GM19467 (cell line): ENCODE data around the gene RCOR3.
"Not testable (repeated sequence)": the region's sequence is repeated elsewhere in the genome, so short reads cannot be mapped to it uniquely, and the experiment has no call there.

ENCODE experiments used
- ATAC-seq: cut with Tn5 transposase; IDR thresholded peaks from one replicate; pipeline ENCODE4 v1.9.1; 2021; ENCODE audit warnings: mild to moderate bottlenecking, moderate library complexity; ENCODE audit not compliant: unreplicated experiment

RCOR3 gene

DNA sequence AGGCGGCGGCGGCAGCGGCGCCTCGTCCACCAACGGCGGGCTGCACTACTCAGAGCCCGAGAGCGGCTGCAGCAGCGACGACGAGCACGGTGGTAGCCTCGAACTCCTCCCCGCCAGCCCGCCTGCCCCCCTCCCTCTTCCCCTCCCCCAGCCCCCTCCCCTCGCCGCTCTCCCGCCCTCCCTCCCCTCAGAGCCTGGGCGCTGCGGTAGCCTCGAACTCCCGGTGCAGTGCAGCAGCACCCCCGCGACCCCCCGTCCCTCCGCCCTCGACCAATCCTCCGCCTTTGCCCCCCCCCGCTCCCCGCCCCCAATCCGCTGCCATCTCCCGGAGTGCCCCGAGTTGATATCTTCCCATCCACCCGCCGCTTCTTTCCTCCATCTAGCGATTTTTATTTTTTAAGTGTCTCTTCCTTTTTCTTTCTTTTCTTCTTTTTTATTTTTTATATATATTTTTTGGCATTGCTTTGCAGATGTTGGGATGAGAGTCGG, 516 bp downstream of the RCOR3 start:
- ATAC-seq: peak; percentile 1

- peak; percentile 32 for ATAC-seq
Measured at GRCh38 chr1:211260141-211261107, 1.3 kb downstream of the RCOR3 start.

DNA sequence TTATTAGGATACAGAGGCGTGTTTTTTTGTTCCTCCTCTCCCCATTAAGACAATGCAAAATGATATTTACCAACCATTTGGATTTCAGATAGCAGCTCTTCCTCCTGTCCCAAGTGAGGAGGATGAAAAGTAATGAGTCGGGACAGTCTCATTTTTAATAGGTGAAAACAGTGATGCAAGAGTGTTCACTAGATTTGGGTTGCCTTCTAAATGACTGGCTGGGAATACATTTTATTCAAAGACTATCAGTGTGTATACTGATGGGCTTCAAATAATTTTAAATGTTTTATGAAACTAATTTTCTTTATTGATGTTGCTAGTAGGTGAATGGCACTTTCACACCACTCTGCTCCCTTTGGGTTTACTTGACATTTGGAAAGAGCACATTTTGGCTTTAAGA, 2.1 kb downstream of the RCOR3 start:
- no peak for ATAC-seq

DNA sequence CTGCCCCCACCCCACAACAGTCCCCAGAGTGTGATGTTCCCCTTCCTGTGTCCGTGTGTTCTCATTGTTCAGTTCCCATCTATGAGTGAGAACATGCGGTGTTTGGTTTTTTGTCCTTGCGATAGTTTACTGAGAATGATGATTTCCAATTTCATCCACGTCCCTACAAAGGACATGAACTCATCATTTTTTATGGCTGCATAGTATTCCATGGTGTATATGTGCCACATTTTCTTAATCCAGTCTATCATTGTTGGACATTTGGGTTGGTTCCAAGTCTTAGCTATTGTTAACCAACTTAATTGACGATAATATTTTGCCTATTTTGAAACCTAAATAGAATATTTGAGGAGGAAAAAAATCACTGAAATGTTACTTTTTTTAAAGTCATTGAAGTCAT, 3.9 kb downstream of the RCOR3 start:
- not testable (repeated sequence) for ATAC-seq

GRCh38 chr1:211267204-211267857, 8.2 kb downstream of the RCOR3 start:
- ATAC-seq: no peak

DNA sequence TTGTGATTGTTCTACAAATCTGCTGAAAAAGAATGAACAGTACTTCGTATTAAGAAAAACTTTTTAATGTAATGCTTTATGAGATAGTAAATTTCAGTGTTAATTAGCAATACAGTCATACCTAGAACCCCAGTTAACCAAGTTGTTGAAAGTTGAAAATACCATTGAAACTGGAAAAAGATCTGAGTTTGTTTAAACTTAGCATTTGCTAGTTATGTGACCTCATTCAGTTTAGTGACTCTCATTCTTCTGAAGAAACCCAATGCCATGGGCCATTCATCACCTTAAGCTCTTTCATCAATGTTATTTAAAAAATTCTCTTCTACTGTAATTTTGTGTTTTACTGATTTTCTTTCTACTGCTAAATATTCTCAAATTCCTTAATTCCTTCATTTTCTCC, 20.2 kb downstream of the RCOR3 start:
- ATAC-seq: no peak

DNA sequence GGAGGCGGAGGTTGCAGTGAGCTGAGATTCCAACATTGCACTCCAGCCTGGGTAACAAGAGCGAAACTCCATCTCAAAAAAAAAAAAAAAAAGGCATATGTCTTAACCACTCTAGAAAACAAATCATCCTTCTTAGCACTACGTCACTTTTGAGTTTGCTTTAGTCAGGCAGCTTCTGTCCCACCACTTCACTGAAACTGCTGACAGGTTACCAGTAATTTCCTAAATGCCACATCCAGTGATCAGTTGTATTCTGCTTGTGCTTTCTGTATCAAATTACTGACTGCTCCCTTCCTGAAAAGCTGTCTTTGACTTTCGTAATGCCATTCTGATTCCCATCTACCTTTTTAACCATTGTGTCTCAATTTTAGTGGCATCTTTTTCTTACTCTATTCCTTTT, 21.7 kb downstream of the RCOR3 start:
- ATAC-seq: no peak

DNA sequence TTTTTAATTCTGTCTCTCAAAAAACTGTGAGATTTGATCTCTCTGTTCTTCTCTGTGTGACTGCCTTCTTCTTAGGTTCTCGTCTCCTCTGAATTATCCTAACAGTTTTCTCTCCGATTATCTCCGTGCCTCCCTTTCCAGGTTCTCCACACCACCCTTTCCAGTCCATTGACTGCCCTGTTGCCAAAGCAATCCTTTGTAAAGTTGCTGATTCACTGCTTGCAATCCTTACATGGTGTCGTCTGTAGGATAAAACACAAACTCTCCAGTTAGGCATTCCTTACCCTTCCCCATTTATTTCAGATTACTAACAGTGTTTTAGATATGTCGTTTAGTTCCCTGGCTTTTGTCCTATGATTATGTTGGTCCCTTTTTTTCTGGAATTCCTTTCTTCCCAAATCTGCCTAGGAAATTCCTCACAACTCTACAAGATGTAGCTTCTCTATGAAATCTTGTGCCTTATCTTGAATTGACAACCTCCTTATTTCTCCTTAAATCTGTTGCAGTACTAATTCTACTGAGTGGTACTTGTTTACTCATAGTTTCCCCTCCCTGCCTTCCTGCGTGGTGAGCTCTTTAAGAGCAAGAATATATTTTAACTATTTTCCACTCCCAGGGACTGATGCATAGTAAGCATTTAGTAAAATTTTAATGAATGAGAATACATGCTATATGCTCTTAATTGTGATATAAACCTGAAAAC, 22.3 kb downstream of the RCOR3 start:
- no peak for ATAC-seq

- no peak for ATAC-seq
Measured at GRCh38 chr1:211282023-211282373, 22.8 kb downstream of the RCOR3 start.

- no peak for ATAC-seq
Measured at GRCh38 chr1:211285196-211285595, 26.0 kb downstream of the RCOR3 start.

- no peak for ATAC-seq
Measured at GRCh38 chr1:211287218-211287617, 28.1 kb downstream of the RCOR3 start.

GRCh38 chr1:211292411-211292810, 33.2 kb downstream of the RCOR3 start:
- no peak for ATAC-seq

GRCh38 chr1:211296396-211296795, 37.2 kb downstream of the RCOR3 start:
- no peak for ATAC-seq

DNA sequence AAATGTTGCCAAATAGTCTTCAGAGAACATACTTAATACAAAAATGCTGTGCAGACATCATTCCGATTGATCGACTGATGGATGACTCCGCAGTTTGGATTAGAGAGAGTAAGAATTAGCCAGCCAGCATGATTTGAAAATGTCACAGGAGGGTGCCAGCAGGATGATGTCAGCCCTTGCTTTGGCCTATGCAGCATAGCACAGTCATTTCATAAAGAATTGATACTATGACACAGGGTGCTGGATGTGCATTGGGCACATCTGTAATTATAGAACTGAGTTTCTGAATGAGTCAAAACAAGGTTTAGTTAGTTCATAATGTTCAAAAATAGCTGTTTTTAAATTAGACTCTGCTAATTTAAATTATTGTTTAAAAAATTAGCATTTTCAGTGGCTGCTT, 45.9 kb downstream of the RCOR3 start:
- ATAC-seq: peak; percentile 85

DNA sequence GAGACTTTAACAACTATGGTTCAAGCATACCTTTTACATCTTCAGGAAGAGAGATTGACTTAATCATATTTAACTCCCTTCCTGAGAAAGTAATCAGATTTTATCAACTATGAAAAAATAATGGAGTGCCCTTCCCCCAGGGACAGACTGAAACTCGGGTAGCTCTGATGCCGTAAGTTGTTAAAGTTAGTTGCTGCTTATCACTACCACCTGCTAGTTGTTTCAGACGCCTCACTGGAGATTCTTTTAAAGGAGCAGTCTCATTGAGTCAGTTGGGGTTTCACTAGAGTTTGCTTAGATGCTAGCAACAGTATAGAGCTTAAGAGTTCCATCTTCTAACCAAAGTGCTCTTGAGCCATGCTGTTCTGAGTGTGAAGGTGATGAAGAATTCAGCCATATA, 50.5 kb downstream of the RCOR3 start:
- ATAC-seq: no peak

GRCh38 chr1:211313392-211313791, 54.2 kb downstream of the RCOR3 start:
- no peak for ATAC-seq

DNA sequence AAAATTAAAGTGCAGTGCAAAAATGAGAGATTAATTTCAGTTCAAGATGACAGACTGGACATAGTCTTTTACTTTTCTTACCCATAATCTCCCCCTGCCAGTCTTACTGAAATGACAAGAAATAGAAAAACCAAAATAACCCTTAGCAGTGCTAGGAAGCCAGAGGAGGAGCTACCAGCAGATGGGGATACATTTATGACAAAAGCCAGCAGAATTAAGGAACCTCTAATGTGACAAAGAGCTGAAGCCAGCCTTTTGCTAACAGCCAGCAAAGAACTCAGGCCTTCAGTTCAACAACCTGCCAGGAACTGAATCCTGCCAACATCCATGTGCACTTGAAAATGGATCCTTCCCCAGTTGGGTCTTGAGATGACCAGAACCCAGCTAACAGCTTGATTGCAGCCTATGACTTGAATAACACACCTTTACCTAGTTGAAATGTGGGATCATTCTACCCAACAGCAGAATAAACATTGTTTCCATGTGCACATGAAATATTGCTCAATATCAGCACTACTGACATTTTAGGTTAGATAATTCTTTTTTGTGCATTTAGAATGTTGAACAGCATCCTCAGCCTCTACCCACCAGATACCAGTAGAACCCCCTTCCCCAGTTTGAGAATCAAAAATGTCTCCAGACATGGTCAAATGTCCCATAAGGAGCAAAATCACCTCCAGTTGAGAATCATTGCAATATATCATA, 59.6 kb downstream of the RCOR3 start:
- no peak for ATAC-seq

DNA sequence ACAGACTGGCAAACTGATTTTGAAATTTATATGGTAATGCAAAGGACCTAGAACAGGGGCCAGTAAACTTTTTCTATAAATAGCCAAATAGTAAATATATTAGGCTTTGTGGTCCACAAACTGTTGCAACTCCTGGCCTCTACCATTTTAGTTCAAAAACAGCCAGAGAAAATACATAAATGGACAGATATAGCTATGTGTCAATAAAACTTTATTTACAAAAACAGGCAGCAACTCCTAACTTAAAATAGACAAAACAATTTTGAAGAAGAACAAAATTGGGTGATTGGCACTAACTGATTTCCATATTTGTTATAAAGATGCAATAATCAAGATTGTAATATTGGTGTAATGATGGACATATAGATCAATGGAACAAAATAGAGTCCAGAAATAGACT, 60.7 kb downstream of the RCOR3 start:
- ATAC-seq: no peak

- no peak for ATAC-seq
Measured at GRCh38 chr1:211320980-211321379, 61.8 kb downstream of the RCOR3 start.

- not testable (repeated sequence) for ATAC-seq
Measured at GRCh38 chr1:211321646-211322045, 62.5 kb downstream of the RCOR3 start.
